K562 (cell line): Measurements from ENCODE around the gene C15orf62. TPM values are rescaled to one million over a fixed set of nuclear protein-coding genes. Genes with fewer than 3 reads are reported as not detected.

Experiments used
- CREB1 ChIP-seq, 2 experiments: sonication (generic) in 1 of 2; formaldehyde crosslinking in 1 of 2; IDR thresholded peaks; 2 replicates each; pipeline versions ENCODE4 v1.6.1 to v1.8.0; 2012 to 2022; ENCODE audit warnings: inconsistent platforms in 1 of 2, mild to moderate bottlenecking in 1 of 2, missing genetic modification reagents in 1 of 2, moderate library complexity in 1 of 2
- CREBBP ChIP-seq: IDR thresholded peaks from one replicate; pipeline ENCODE4 v1.6.1; 2012; ENCODE audit warnings: low read depth, mild to moderate bottlenecking, control low read depth, inconsistent platforms, low read length
- CXXC5 ChIP-seq: fragments of 250-450 bp; sonication (Bioruptor Pico); IDR thresholded peaks from 2 replicates; pipeline ENCODE4 v1.8.0; 2022; ENCODE audit warnings: inconsistent platforms, mild to moderate bottlenecking, moderate library complexity
- FOS ChIP-seq: IDR thresholded peaks from 3 replicates; pipeline ENCODE4 v1.6.1; 2011; ENCODE audit not compliant: insufficient read length; ENCODE audit errors: extremely low read depth
- GATA2 ChIP-seq: sonication (generic); formaldehyde crosslinking; IDR thresholded peaks from 2 replicates; pipeline ENCODE4 v1.4.0; 2020; ENCODE audit warnings: mild to moderate bottlenecking, missing genetic modification reagents
- ILF3 ChIP-seq: fragments of 450-650 bp; IDR thresholded peaks from 2 replicates; pipeline ENCODE4 v1.6.1; 2018; ENCODE audit warnings: antibody characterized with exemption, mild to moderate bottlenecking, moderate library complexity, borderline replicate concordance
- KDM2B ChIP-seq: fragments of 250-450 bp; sonication (Bioruptor Pico); IDR thresholded peaks from 2 replicates; pipeline ENCODE4 v1.8.0; 2021; ENCODE audit warnings: mild to moderate bottlenecking, moderate library complexity
- KLF13 ChIP-seq: fragments of 450-650 bp; IDR thresholded peaks from 2 replicates; pipeline ENCODE4 v1.6.1; 2016; ENCODE audit warnings: missing genetic modification characterization, low read depth, mild to moderate bottlenecking, missing compliant biosample characterization, moderate library complexity, borderline replicate concordance
- NEUROD1 ChIP-seq: fragments of 150-350 bp; IDR thresholded peaks from 2 replicates; pipeline ENCODE4 v1.6.1; 2014; ENCODE audit warnings: borderline replicate concordance, low read length, low read depth; ENCODE audit not compliant: partially characterized antibody
- NFE2 ChIP-seq: IDR thresholded peaks from 2 replicates; pipeline ENCODE4 v1.6.1; 2014; ENCODE audit warnings: antibody characterized with exemption, low read depth
- PTRF ChIP-seq: fragments of 450-650 bp; IDR thresholded peaks from 2 replicates; pipeline ENCODE4 v1.6.1; 2016; ENCODE audit warnings: mild to moderate bottlenecking, missing genetic modification characterization, missing compliant biosample characterization
- TCFL5 ChIP-seq: fragments of 250-450 bp; sonication (Bioruptor Pico); conservative IDR thresholded peaks from 2 replicates; pipeline ENCODE4 v1.6.1; 2021; ENCODE audit warnings: mild to moderate bottlenecking, moderate library complexity, matching md5 sums
- ZNF12 ChIP-seq: sonication (generic); formaldehyde crosslinking; IDR thresholded peaks from 2 replicates; pipeline ENCODE4 v1.4.0; 2020; ENCODE audit warnings: mild to moderate bottlenecking, missing genetic modification reagents
- polyA plus RNA-seq, 8 experiments: library from polyadenylated mRNA; depleted of rRNA in 4 of 8; stranded (reverse) in 5 of 8; unstranded in 3 of 8; fragments of >200 nt; fragmentation: Nextera tagmentation in 2 of 8; fragmentation: Illumina TruSeq in 1 of 8; extraction: Ambion mirVana in 2 of 8; extraction: Trizol in 1 of 8; gene quantifications; 2 replicates each; pipeline versions ENCODE4 v1.2.1 to v1.2.3, GENCODE V29; 2011 to 2014; ENCODE audit warnings: inconsistent platforms in 1 of 8, missing spikeins in 1 of 8
- total RNA-seq, 7 experiments: library from RNA; depleted of rRNA in 6 of 7; stranded (reverse); fragments of >200 nt in 6 of 7; fragmentation: Illumina TruSeq in 2 of 7; extraction: Trizol in 2 of 7; gene quantifications; 2 replicates each; pipeline versions ENCODE4 v1.2.1 to v1.2.3, GENCODE V29; 2011 to 2021; ENCODE audit warnings: low replicate concordance in 1 of 7
- TF ChIP-seq, protein P1 (sequence below): fragments of 450-650 bp; IDR thresholded peaks from 2 replicates; pipeline ENCODE4 v1.6.1; 2016; ENCODE audit warnings: mild to moderate bottlenecking
- TF ChIP-seq, protein P2 (sequence below): fragments of 450-650 bp; conservative IDR thresholded peaks from 2 replicates; pipeline ENCODE4 v1.6.1; 2016; ENCODE audit warnings: missing genetic modification characterization, low read depth, mild to moderate bottlenecking, control low read depth, missing compliant biosample characterization
- TF ChIP-seq, protein P3 (sequence below): fragments of 450-650 bp; formaldehyde crosslinking; IDR thresholded peaks from 2 replicates; pipeline ENCODE4 v1.4.0; 2020; ENCODE audit warnings: mild to moderate bottlenecking
- TF ChIP-seq, protein P4 (sequence below): sonication (generic); formaldehyde crosslinking; IDR thresholded peaks from 2 replicates; pipeline ENCODE4 v1.8.0; 2023; ENCODE audit warnings: mild to moderate bottlenecking, missing genetic modification reagents

Gene C15orf62
- total and polyA plus RNA-seq, 9 of the 15 experiments (the other 6 are each of a cell fraction or from before 2014, with no cell fraction given), result 0.01 to 0.76 (median 0.30) TPM; not detected in 1

DNA sequence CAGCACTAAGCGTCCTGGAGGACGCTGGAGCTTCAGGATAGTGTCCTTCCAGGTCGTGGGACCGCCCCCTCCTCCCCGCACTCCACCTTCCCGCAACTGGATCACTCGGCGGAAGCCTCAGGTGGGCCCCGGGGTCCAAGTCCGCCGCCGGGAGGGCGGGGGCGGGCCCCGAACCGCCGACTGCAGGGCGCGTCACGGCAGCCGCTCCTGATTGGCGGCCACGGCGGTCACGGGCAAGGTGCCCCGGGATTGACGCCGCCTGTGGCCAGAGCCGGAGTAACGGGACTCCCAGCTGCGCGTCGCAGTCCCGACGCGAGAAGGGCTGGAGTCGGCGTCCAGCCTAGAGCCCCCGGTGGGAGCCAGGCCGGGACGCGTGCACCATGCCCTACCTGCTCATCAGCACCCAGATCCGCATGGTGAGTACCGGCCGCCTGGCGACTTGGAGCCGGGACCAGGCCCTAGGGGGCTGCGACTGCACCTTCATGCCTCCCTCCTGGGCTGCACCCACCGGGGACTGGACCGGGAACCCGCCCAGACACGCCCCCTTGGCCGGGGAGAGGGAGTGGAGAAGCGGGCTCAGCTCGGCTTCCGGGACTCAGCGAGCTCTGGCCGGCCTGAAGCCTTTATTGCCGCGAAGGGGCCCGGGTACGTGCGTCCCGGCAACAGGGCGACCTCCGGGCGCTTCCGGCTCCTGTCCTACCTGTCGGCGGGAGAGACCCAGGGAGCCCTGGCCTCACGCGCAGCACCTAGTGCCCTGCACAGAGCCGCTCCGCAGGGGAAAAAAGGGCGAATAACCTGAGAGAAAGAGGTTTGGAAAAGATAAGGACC, 5.8 kb upstream of the C15orf62 start, which contains the start of gene GCHFR (continued):
- TF ChIP-seq CREB1 (IDR thresholded peaks at IDR 0.05) (peak; percentile 72), CREB1 (CRISPR knock-in tag; IDR thresholded peaks at IDR 0.05) (peak; percentile 82), KDM2B (CRISPR knock-in tag) (no peak), GATA2 (no peak), FOS (no peak), NEUROD1 (no peak), ILF3 (no peak), PTRF (tag) (no peak), KLF13 (peak; percentile 87), CREBBP (no peak), ZNF12 (CRISPR knock-in tag) (no peak), TCFL5 (CRISPR knock-in tag) (no peak), CXXC5 (CRISPR knock-in tag) (peak; percentile 67), NFE2 (no peak)
- TF ChIP-seq, protein P1, sequence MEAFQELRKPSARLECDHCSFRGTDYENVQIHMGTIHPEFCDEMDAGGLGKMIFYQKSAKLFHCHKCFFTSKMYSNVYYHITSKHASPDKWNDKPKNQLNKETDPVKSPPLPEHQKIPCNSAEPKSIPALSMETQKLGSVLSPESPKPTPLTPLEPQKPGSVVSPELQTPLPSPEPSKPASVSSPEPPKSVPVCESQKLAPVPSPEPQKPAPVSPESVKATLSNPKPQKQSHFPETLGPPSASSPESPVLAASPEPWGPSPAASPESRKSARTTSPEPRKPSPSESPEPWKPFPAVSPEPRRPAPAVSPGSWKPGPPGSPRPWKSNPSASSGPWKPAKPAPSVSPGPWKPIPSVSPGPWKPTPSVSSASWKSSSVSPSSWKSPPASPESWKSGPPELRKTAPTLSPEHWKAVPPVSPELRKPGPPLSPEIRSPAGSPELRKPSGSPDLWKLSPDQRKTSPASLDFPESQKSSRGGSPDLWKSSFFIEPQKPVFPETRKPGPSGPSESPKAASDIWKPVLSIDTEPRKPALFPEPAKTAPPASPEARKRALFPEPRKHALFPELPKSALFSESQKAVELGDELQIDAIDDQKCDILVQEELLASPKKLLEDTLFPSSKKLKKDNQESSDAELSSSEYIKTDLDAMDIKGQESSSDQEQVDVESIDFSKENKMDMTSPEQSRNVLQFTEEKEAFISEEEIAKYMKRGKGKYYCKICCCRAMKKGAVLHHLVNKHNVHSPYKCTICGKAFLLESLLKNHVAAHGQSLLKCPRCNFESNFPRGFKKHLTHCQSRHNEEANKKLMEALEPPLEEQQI, result no peak
- TF ChIP-seq, protein P2, sequence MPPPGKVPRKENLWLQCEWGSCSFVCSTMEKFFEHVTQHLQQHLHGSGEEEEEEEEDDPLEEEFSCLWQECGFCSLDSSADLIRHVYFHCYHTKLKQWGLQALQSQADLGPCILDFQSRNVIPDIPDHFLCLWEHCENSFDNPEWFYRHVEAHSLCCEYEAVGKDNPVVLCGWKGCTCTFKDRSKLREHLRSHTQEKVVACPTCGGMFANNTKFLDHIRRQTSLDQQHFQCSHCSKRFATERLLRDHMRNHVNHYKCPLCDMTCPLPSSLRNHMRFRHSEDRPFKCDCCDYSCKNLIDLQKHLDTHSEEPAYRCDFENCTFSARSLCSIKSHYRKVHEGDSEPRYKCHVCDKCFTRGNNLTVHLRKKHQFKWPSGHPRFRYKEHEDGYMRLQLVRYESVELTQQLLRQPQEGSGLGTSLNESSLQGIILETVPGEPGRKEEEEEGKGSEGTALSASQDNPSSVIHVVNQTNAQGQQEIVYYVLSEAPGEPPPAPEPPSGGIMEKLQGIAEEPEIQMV, result no peak
- TF ChIP-seq, protein P3, sequence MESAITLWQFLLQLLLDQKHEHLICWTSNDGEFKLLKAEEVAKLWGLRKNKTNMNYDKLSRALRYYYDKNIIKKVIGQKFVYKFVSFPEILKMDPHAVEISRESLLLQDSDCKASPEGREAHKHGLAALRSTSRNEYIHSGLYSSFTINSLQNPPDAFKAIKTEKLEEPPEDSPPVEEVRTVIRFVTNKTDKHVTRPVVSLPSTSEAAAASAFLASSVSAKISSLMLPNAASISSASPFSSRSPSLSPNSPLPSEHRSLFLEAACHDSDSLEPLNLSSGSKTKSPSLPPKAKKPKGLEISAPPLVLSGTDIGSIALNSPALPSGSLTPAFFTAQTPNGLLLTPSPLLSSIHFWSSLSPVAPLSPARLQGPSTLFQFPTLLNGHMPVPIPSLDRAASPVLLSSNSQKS (CRISPR knock-in tag), result no peak
- TF ChIP-seq, protein P4, sequence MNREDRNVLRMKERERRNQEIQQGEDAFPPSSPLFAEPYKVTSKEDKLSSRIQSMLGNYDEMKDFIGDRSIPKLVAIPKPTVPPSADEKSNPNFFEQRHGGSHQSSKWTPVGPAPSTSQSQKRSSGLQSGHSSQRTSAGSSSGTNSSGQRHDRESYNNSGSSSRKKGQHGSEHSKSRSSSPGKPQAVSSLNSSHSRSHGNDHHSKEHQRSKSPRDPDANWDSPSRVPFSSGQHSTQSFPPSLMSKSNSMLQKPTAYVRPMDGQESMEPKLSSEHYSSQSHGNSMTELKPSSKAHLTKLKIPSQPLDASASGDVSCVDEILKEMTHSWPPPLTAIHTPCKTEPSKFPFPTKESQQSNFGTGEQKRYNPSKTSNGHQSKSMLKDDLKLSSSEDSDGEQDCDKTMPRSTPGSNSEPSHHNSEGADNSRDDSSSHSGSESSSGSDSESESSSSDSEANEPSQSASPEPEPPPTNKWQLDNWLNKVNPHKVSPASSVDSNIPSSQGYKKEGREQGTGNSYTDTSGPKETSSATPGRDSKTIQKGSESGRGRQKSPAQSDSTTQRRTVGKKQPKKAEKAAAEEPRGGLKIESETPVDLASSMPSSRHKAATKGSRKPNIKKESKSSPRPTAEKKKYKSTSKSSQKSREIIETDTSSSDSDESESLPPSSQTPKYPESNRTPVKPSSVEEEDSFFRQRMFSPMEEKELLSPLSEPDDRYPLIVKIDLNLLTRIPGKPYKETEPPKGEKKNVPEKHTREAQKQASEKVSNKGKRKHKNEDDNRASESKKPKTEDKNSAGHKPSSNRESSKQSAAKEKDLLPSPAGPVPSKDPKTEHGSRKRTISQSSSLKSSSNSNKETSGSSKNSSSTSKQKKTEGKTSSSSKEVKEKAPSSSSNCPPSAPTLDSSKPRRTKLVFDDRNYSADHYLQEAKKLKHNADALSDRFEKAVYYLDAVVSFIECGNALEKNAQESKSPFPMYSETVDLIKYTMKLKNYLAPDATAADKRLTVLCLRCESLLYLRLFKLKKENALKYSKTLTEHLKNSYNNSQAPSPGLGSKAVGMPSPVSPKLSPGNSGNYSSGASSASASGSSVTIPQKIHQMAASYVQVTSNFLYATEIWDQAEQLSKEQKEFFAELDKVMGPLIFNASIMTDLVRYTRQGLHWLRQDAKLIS (CRISPR knock-in tag), result no peak
